Activated CD4-positive, alpha-beta T cell treated with anti-CD3 and anti-CD28 coated beads, Interleukin-2, amount 50 U/mL, for 16 hours (primary cell): ENCODE measurements around the gene RPUSD3.
A peak's percentile ranks its signal among the peaks of the same experiment; 100 is the strongest.

ENCODE experiments used
- DNase-seq: peaks from one replicate; pipeline ENCODE4 v3.0.0-alpha.2; 2020

RPUSD3 gene

GRCh38 chr3:9797196-9797945 lies 46.4 kb downstream of the RPUSD3 start:
- DNase-seq = no peak

DNA sequence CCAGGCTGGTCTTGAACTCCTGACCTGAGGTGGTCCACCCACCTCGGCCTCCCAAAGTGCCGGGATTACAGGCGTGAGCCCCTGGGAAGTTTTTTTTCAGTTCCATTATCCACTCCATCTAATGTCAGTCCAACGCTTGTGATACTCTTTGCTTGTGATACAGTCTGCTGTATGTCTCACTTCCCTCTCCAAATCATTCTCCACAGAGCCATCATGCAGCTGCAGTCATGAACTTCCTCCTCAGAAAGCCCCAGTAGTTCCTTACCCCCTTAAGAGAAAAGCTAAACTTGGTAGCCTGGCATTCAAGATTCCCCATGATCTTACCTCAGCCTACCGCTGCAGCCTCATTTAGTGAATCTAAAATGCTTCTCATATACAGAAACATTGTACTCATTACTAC lies 48.6 kb downstream of the RPUSD3 start:
- no peak for DNase-seq

- no peak for DNase-seq
These were observed 49.4 kb downstream of the RPUSD3 start for GRCh38 chr3:9794400-9794799.

- peak; percentile 57 for DNase-seq
These were observed 50.5 kb downstream of the RPUSD3 start for GRCh38 chr3:9793161-9793781.

- peak; percentile 93 for DNase-seq
These were observed 51.2 kb downstream of the RPUSD3 start, which contains the start of the genes ARPC4 and TADA3 for GRCh38 chr3:9792405-9793160. Gene ARPC4 (plus strand): TSS chr3:9793082. CDS start chr3:9793122, 40 bp downstream. Gene TADA3 (minus strand): TSS chr3:9792473. CDS start chr3:9791466, 1,007 bp downstream.

GRCh38 chr3:9791790-9792404 lies 51.9 kb downstream of the RPUSD3 start:
- no peak for DNase-seq

DNA sequence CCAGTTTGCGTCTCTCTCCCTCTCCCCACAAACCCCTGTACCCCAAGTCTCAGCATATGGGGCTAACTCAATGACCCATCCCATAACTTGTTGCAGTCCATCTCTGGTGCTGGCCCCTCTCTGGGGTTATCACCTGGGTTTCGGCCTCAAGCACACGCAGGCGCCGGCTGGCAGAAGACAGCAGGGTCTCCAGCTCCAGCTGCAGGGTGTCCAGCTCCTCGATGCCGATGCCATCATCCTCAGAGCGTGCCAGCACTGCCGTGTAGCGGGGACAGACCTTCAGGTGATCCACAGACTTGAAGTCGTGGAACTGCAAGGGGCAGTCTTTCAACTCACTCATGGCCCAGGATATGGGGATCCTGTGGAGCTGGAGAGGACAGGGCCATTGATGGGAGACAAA lies 52.7 kb downstream of the RPUSD3 start:
- no peak for DNase-seq
